DND-41 (cell line): ENCODE results near the gene PLGRKT.

ENCODE experiments used
- ATAC-seq: fragments of 200-7000 bp; cut with Tn5 transposase; 3 replicates; pipeline ENCODE4 v1.9.1; 2021; ENCODE audit warnings: low read depth; ENCODE audit not compliant: insufficient read depth
- DNase-seq: peaks from one replicate; pipeline ENCODE4 v3.0.0-alpha.2; 2020
- H2AFZ ChIP-seq: 2 replicates; pipeline ENCODE4 v1.6.0; 2012; ENCODE audit warnings: low read depth, low read length
- H3K27ac ChIP-seq: 2 replicates; pipeline ENCODE4 v1.5.1; 2012; ENCODE audit warnings: low read length, inconsistent platforms
- H3K27me3 ChIP-seq: fragments of 200-600 bp; sonication (generic); 2 replicates; pipeline ENCODE4 v1.6.0; 2012; ENCODE audit warnings: low read length, mild to moderate bottlenecking, inconsistent platforms; ENCODE audit not compliant: insufficient read depth, poor library complexity
- H3K36me3 ChIP-seq: 2 replicates; pipeline ENCODE4 v1.5.1; 2012; ENCODE audit warnings: low read length, inconsistent platforms; ENCODE audit not compliant: insufficient read depth
- H3K4me1 ChIP-seq: 2 replicates; pipeline ENCODE4 v1.5.1; 2012; ENCODE audit warnings: mild to moderate bottlenecking, low read length; ENCODE audit not compliant: insufficient read depth
- H3K4me2 ChIP-seq: 2 replicates; pipeline ENCODE4 v1.6.0; 2012; ENCODE audit warnings: mild to moderate bottlenecking, moderate library complexity, low read length, inconsistent platforms; ENCODE audit not compliant: insufficient read depth
- H3K4me3 ChIP-seq, 2 experiments: fragments of 200-600 bp in 1 of 2; shearing (Covaris generic) in 1 of 2; 2 replicates each; pipeline ENCODE4 v1.5.1; 2012 to 2016; ENCODE audit warnings: inconsistent platforms in 2 of 2, low read length in 2 of 2, mild to moderate bottlenecking in 2 of 2, low read depth in 1 of 2, moderate library complexity in 1 of 2
- H3K79me2 ChIP-seq: 2 replicates; pipeline ENCODE4 v1.6.0; 2012; ENCODE audit warnings: low read length, inconsistent platforms; ENCODE audit not compliant: insufficient read depth
- H3K9ac ChIP-seq: 2 replicates; pipeline ENCODE4 v1.6.0; 2012; ENCODE audit warnings: low read depth, mild to moderate bottlenecking, inconsistent platforms, low read length, moderate library complexity
- H3K9me3 ChIP-seq: 2 replicates; pipeline ENCODE4 v1.5.1; 2012; ENCODE audit warnings: low read length, moderate library complexity, mild to moderate bottlenecking, inconsistent platforms; ENCODE audit not compliant: insufficient read depth, severe bottlenecking
- H4K20me1 ChIP-seq: 2 replicates; pipeline ENCODE4 v1.6.0; 2012; ENCODE audit warnings: low read length; ENCODE audit not compliant: insufficient read depth
- EZH2 ChIP-seq: IDR thresholded peaks from 3 replicates; pipeline ENCODE4 v1.6.1; 2012; ENCODE audit warnings: borderline replicate concordance, low read depth, mild to moderate bottlenecking, moderate library complexity, low read length, inconsistent platforms; ENCODE audit not compliant: severe bottlenecking
- TF ChIP-seq, protein P1 (sequence below): IDR thresholded peaks from 2 replicates; pipeline ENCODE4 v1.5.1; 2012; ENCODE audit warnings: borderline replicate concordance, low read length, moderate library complexity, mild to moderate bottlenecking; ENCODE audit not compliant: poor library complexity, severe bottlenecking; ENCODE audit errors: extremely low read depth

The PLGRKT gene

DNA sequence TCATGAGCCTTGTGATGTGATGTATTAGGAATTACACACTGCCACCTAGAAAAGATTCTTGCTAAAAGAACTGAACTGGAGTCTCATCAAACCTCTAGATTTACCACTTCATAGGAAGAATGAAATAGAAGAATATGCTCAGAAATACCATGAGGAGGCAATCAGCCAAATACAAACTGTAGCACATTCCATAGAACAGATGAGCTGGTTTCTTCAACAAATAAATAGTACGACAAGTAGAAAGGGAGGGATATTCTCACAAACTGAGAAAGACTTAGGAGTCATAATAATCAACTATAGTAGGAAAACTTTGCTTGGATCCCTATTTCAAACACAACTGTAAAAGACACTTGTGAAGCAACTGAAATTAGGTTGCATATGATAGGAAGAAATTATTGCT lies 15.4 kb downstream of the PLGRKT start:
- ATAC-seq (no peak), DNase-seq (no peak)
- no peak overlapping the region for H2AFZ ChIP-seq
- no peaks in the 10 kb centered on the region for H3K4me1 ChIP-seq
- no peak overlapping the region for H3K27ac ChIP-seq
- TF ChIP-seq, protein P1, sequence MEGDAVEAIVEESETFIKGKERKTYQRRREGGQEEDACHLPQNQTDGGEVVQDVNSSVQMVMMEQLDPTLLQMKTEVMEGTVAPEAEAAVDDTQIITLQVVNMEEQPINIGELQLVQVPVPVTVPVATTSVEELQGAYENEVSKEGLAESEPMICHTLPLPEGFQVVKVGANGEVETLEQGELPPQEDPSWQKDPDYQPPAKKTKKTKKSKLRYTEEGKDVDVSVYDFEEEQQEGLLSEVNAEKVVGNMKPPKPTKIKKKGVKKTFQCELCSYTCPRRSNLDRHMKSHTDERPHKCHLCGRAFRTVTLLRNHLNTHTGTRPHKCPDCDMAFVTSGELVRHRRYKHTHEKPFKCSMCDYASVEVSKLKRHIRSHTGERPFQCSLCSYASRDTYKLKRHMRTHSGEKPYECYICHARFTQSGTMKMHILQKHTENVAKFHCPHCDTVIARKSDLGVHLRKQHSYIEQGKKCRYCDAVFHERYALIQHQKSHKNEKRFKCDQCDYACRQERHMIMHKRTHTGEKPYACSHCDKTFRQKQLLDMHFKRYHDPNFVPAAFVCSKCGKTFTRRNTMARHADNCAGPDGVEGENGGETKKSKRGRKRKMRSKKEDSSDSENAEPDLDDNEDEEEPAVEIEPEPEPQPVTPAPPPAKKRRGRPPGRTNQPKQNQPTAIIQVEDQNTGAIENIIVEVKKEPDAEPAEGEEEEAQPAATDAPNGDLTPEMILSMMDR, result no peak
- no peak for TF ChIP-seq EZH2
- H3K9ac ChIP-seq, result no peak overlapping the region
- no peaks in the 10 kb centered on the region for H3K79me2 ChIP-seq
- H3K36me3 ChIP-seq, result no peaks in the 10 kb centered on the region
- no peak overlapping the region for H3K4me2 ChIP-seq
- H3K4me3 ChIP-seq, result no peak overlapping the region
- no peaks in the 10 kb centered on the region for H3K9me3 ChIP-seq
- no peaks in the 10 kb centered on the region for H3K27me3 ChIP-seq
- H4K20me1 ChIP-seq, result no peaks in the 10 kb centered on the region

DNA sequence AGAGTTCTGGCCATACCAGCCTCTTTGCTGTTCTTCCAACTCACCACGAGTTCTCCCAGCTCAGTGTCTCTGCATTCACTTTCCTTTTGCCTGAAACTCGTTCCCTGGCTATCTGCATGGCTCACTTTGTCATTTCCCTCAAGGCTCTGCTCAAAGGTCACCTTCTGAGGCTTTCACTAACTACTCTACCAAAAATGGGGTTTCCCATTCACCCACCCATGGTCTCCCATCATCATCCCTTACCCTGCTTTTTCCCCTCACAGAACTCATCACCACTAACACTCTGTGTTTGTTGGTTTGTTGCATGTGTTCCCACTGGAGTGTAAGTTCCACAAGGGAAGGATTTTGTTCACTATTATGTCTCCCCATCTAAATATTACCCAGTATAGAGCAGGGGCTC lies 16.6 kb downstream of the PLGRKT start:
- no peaks in the 10 kb centered on the region for H3K36me3 ChIP-seq
- H3K4me3 ChIP-seq, result no peak overlapping the region
- TF ChIP-seq, protein P1, result no peak
- no peak for TF ChIP-seq EZH2
- H3K9me3 ChIP-seq, result no peaks in the 10 kb centered on the region
- no peaks in the 10 kb centered on the region for H3K4me1 ChIP-seq
- ATAC-seq (no peak), DNase-seq (no peak)
- H3K79me2 ChIP-seq, result no peaks in the 10 kb centered on the region
- H3K4me2 ChIP-seq, result no peak overlapping the region
- no peak overlapping the region for H2AFZ ChIP-seq
- H3K9ac ChIP-seq, result no peak overlapping the region
- H4K20me1 ChIP-seq, result no peaks in the 10 kb centered on the region
- no peak overlapping the region for H3K27ac ChIP-seq
- H3K27me3 ChIP-seq, result no peaks in the 10 kb centered on the region

DNA sequence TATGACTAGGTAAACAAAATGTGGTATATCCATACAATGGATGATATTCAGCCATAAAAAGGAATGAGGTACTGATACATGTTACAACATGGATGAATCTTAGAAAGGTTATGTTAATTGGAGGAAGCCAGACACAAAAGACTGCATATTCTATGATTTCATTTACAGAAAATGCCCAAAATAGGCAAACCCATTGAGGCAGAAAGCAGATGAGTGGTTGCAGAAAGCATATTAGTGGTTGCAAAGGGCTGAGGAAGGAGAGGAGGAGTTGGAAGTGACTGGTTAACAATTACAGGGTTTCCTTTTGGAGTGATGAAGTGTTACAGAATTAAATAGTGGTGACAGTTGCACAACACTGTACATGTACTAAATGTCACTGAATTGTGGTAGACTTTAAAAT lies 17.7 kb downstream of the PLGRKT start:
- no peaks in the 10 kb centered on the region for H3K27me3 ChIP-seq
- no peak overlapping the region for H2AFZ ChIP-seq
- no peaks in the 10 kb centered on the region for H3K79me2 ChIP-seq
- TF ChIP-seq, protein P1, result no peak
- TF ChIP-seq EZH2, result no peak
- H3K4me2 ChIP-seq, result no peak overlapping the region
- no peak for ATAC-seq
- no peaks in the 10 kb centered on the region for H3K36me3 ChIP-seq
- no peak overlapping the region for H3K4me3 ChIP-seq
- no peaks in the 10 kb centered on the region for H3K4me1 ChIP-seq
- no peak for DNase-seq
- no peaks in the 10 kb centered on the region for H3K9me3 ChIP-seq
- no peak overlapping the region for H3K27ac ChIP-seq
- H3K9ac ChIP-seq, result no peak overlapping the region
- no peaks in the 10 kb centered on the region for H4K20me1 ChIP-seq

GRCh38 chr9:5418481-5418880 lies 19.2 kb downstream of the PLGRKT start:
- Histone ChIP-seq H3K27me3 (no peaks in the 10 kb centered on the region), H3K36me3 (no peaks in the 10 kb centered on the region), H3K9ac (no peak overlapping the region), H3K9me3 (no peaks in the 10 kb centered on the region), H3K79me2 (no peaks in the 10 kb centered on the region), H4K20me1 (no peaks in the 10 kb centered on the region), H3K4me2 (no peak overlapping the region), H3K4me3 (no peak overlapping the region), H2AFZ (no peak overlapping the region), H3K4me1 (no peaks in the 10 kb centered on the region), H3K27ac (no peak overlapping the region)
- ATAC-seq (no peak), DNase-seq (no peak)
- TF ChIP-seq EZH2, result no peak
- TF ChIP-seq, protein P1, result no peak
